Measurements from ENCODE around the gene MAPK8.
A peak's percentile ranks its signal among the peaks of the same experiment; 100 is the strongest.

GRCh38 chr10:48289501-48290238 lies 16.8 kb upstream of the MAPK8 start:
- TF ChIP-seq RFX5 (IDR thresholded peaks at IDR 0.05): no peak
- no peak for TF ChIP-seq GATA3 (IDR thresholded peaks at IDR 0.05; ENCODE audit: borderline replicate concordance)
- TF ChIP-seq CEBPB (IDR thresholded peaks at IDR 0.05): no peak
- TF ChIP-seq CTCF (IDR thresholded peaks at IDR 0.05): peak; percentile 69
- no peak for TF ChIP-seq ZFP36 (IDR thresholded peaks at IDR 0.05; ENCODE audit: borderline replicate concordance, partially characterized antibody)
- no peak for TF ChIP-seq EP300 (IDR thresholded peaks at IDR 0.05)
- peak; percentile 60 to 68 for TF ChIP-seq RAD21 (conservative IDR thresholded peaks at IDR 0.05 in 1 of 2, IDR thresholded peaks at IDR 0.05 in 1 of 2)
- TF ChIP-seq POLR2A (IDR thresholded peaks at IDR 0.05; ENCODE audit: low read length): no peak
- TF ChIP-seq, protein P1, sequence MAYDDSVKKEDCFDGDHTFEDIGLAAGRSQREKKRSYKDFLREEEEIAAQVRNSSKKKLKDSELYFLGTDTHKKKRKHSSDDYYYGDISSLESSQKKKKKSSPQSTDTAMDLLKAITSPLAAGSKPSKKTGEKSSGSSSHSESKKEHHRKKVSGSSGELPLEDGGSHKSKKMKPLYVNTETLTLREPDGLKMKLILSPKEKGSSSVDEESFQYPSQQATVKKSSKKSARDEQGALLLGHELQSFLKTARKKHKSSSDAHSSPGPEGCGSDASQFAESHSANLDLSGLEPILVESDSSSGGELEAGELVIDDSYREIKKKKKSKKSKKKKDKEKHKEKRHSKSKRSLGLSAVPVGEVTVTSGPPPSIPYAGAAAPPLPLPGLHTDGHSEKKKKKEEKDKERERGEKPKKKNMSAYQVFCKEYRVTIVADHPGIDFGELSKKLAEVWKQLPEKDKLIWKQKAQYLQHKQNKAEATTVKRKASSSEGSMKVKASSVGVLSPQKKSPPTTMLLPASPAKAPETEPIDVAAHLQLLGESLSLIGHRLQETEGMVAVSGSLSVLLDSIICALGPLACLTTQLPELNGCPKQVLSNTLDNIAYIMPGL (CRISPR knock-in tag; IDR thresholded peaks at IDR 0.05; ENCODE audit: borderline replicate concordance): no peak
- TF ChIP-seq, protein P2, sequence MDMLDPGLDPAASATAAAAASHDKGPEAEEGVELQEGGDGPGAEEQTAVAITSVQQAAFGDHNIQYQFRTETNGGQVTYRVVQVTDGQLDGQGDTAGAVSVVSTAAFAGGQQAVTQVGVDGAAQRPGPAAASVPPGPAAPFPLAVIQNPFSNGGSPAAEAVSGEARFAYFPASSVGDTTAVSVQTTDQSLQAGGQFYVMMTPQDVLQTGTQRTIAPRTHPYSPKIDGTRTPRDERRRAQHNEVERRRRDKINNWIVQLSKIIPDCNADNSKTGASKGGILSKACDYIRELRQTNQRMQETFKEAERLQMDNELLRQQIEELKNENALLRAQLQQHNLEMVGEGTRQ (IDR thresholded peaks at IDR 0.05): no peak
- no peak for TF ChIP-seq HDAC2 (IDR thresholded peaks at IDR 0.05)
- TF ChIP-seq ZNF302 (CRISPR knock-in tag; IDR thresholded peaks at IDR 0.05): no peak
- no peak for TF ChIP-seq RCOR1 (IDR thresholded peaks at IDR 0.05; ENCODE audit: low read depth, low read length)
- no peak for TF ChIP-seq KDM5A (IDR thresholded peaks at IDR 0.05)

Data from A549 (cell line).